CD4-positive, CD25-positive, alpha-beta regulatory T cell (primary cell): ENCODE measurements around the gene FBXO33. TPM values are rescaled to one million over a fixed set of nuclear protein-coding genes. Genes with fewer than 3 reads are reported as not detected.
"Not testable (repeated sequence)": the region's sequence is repeated elsewhere in the genome, so short reads cannot be mapped to it uniquely, and the experiment has no call there.

Source experiments
- ATAC-seq, 2 donors: fragments of 150-1000 bp; cut with Tn5 transposase; one replicate each; pipeline ENCODE4 v1.10.0; 2021; ENCODE audit warnings: low read depth in 2 of 2, moderate number of reproducible peaks in 2 of 2, moderate library complexity in 1 of 2
- DNase-seq, 3 donors: peaks; one replicate each; pipeline versions ENCODE4 v3.0.0 to v3.0.0-alpha.2; 2012 to 2022; ENCODE audit warnings: mixed read lengths in 1 of 3
- H3K27ac ChIP-seq: one replicate; pipeline ENCODE4 v1.7.0; 2013; ENCODE audit warnings: mild to moderate bottlenecking, low read length; ENCODE audit not compliant: insufficient read depth, poor library complexity, severe bottlenecking
- H3K27me3 ChIP-seq: one replicate; pipeline ENCODE4 v1.7.0; 2013; ENCODE audit warnings: low read length; ENCODE audit not compliant: control insufficient read depth, insufficient read depth
- H3K36me3 ChIP-seq: one replicate; pipeline ENCODE4 v1.7.0; 2013; ENCODE audit warnings: mild to moderate bottlenecking, low read length, moderate library complexity; ENCODE audit not compliant: control insufficient read depth, insufficient read depth
- H3K4me1 ChIP-seq: 2 replicates; pipeline ENCODE4 v1.7.0; 2013; ENCODE audit warnings: mild to moderate bottlenecking, low read length; ENCODE audit not compliant: insufficient read depth, control insufficient read depth, poor library complexity, severe bottlenecking
- H3K4me3 ChIP-seq: one replicate; pipeline ENCODE4 v1.7.0; 2013; ENCODE audit warnings: low read depth, mild to moderate bottlenecking, low read length, moderate library complexity
- H3K9me3 ChIP-seq, 2 experiments: 1 replicate in 1 of 2; 2 replicates in 1 of 2; pipeline ENCODE4 v1.7.0; 2013; ENCODE audit warnings: low read length in 2 of 2, mild to moderate bottlenecking in 1 of 2, moderate library complexity in 1 of 2; ENCODE audit not compliant: control insufficient read depth in 2 of 2
- H3K27ac Mint-ChIP-seq, 3 donors: one replicate each; pipeline ENCODE4 v1.8.0; 2020 to 2022; ENCODE audit warnings: mild to moderate bottlenecking in 3 of 3, mixed read lengths in 3 of 3, moderate library complexity in 2 of 3
- H3K27me3 Mint-ChIP-seq: one replicate; pipeline ENCODE4 v1.8.0; 2022; ENCODE audit warnings: mild to moderate bottlenecking, mixed read lengths
- H3K36me3 Mint-ChIP-seq: one replicate; pipeline ENCODE4 v1.8.0; 2020; ENCODE audit warnings: mixed read lengths
- H3K4me1 Mint-ChIP-seq, 4 donors: one replicate each; pipeline ENCODE4 v1.8.0; 2020 to 2022; ENCODE audit warnings: mixed read lengths in 4 of 4, mild to moderate bottlenecking in 1 of 4
- H3K4me3 Mint-ChIP-seq, 4 donors: one replicate each; pipeline ENCODE4 v1.8.0; 2020 to 2022; ENCODE audit warnings: mild to moderate bottlenecking in 4 of 4, mixed read lengths in 4 of 4, moderate library complexity in 3 of 4
- H3K9me3 Mint-ChIP-seq, 7 donors: one replicate each; pipeline ENCODE4 v1.8.0; 2020 to 2022; ENCODE audit warnings: mixed read lengths in 7 of 7, mild to moderate bottlenecking in 3 of 7, moderate library complexity in 2 of 7
- polyA plus RNA-seq, 4 donors: library from polyadenylated mRNA; unstranded; fragments of 300-500 nt; fragmentation: Illumina TruSeq; gene quantifications; one replicate each; pipeline ENCODE4 v1.2.3, GENCODE V29; 2021
- total RNA-seq: library from RNA; stranded (reverse); gene quantifications from one replicate; pipeline ENCODE4 v1.2.3, GENCODE V29; 2022

The FBXO33 gene
- total and polyA plus RNA-seq, 5 donors from 2014 or later: 16.0 to 59.9 (median 18.6) TPM

- H3K27me3 ChIP-seq: no peaks in the 10 kb centered on the region
- H3K36me3 ChIP-seq: peaks cover 19% of the 10 kb centered on the region
- H3K4me1 ChIP-seq: no peaks in the 10 kb centered on the region
- Mint-ChIP-seq H3K36me3 (peaks cover 86% of the 10 kb centered on the region), H3K4me3 (no peak overlapping the region), H3K9me3 (peaks cover 0 to 32% (median 9%) of the 10 kb centered on the region in 7 donors), H3K27me3 (peaks cover 5% of the 10 kb centered on the region), H3K4me1 (peaks cover 11 to 22% (median 12%) of the 10 kb centered on the region in 4 donors), H3K27ac (no peak overlapping the region)
- no peak overlapping the region for H3K4me3 ChIP-seq
- no peak for ATAC-seq
- DNase-seq: no peak
- H3K9me3 ChIP-seq: peaks cover 9 to 12% of the 10 kb centered on the region in 2 experiments
- H3K27ac ChIP-seq: no peak overlapping the region
These were observed 71.9 kb downstream of the FBXO33 start for GRCh38 chr14:39360316-39360715.

GRCh38 chr14:39359069-39359468 is 73.2 kb downstream of the FBXO33 start:
- not testable (repeated sequence) for H3K9me3 ChIP-seq, H3K27me3 Mint-ChIP-seq, H3K27me3 ChIP-seq, H3K4me1 ChIP-seq, H3K27ac ChIP-seq, H3K27ac Mint-ChIP-seq, H3K4me3 ChIP-seq, H3K4me3 Mint-ChIP-seq, DNase-seq, ATAC-seq
- Mint-ChIP-seq H3K36me3 (peaks cover 83% of the 10 kb centered on the region), H3K9me3 (peaks cover 0 to 24% (median 8%) of the 10 kb centered on the region in 7 donors), H3K4me1 (peaks cover 11 to 22% (median 13%) of the 10 kb centered on the region in 4 donors)
- peaks cover 14% of the 10 kb centered on the region for H3K36me3 ChIP-seq

- Mint-ChIP-seq H3K9me3 (peaks cover 2 to 17% (median 6%) of the 10 kb centered on the region in 7 donors), H3K27ac (no peak overlapping the region), H3K4me1 (peaks cover 6 to 11% (median 10%) of the 10 kb centered on the region in 4 donors), H3K36me3 (peaks cover 58% of the 10 kb centered on the region), H3K4me3 (no peak overlapping the region), H3K27me3 (no peaks in the 10 kb centered on the region)
- Histone ChIP-seq H3K27me3 (no peaks in the 10 kb centered on the region), H3K4me3 (no peak overlapping the region), H3K36me3 (peaks cover 30% of the 10 kb centered on the region), H3K4me1 (no peaks in the 10 kb centered on the region), H3K9me3 (peaks cover 0 to 5% of the 10 kb centered on the region in 2 experiments), H3K27ac (no peak overlapping the region)
- DNase-seq (no peak), ATAC-seq (no peak)
These were observed 80.5 kb downstream of the FBXO33 start for GRCh38 chr14:39351708-39352107.

GRCh38 chr14:39350866-39351265 is 81.4 kb downstream of the FBXO33 start:
- no peak for DNase-seq
- Histone ChIP-seq H3K27me3 (no peaks in the 10 kb centered on the region), H3K4me1 (no peaks in the 10 kb centered on the region), H3K36me3 (peaks cover 35% of the 10 kb centered on the region), H3K9me3 (peaks cover 0 to 5% of the 10 kb centered on the region in 2 experiments), H3K27ac (no peak overlapping the region), H3K4me3 (no peak overlapping the region)
- no peak for ATAC-seq
- Mint-ChIP-seq H3K27ac (no peak overlapping the region), H3K36me3 (peaks cover 55% of the 10 kb centered on the region), H3K4me1 (peaks cover 6 to 10% (median 6%) of the 10 kb centered on the region in 4 donors), H3K9me3 (peaks cover 0 to 14% (median 6%) of the 10 kb centered on the region in 7 donors), H3K4me3 (no peak overlapping the region), H3K27me3 (no peaks in the 10 kb centered on the region)

Other genes starting within 250 kb of the FBXO33 start
- 24.5 TPM for gene MIA2, start 198.5 kb downstream of the FBXO33 start, total RNA-seq
- 10 to 100 TPM; 21.1 to 26.2 (median 21.7) TPM for gene MIA2, start 198.5 kb downstream of the FBXO33 start, polyA plus RNA-seq